Fibroblast of mammary gland (primary cell): ENCODE results near the gene YTHDF1.

Experiments
- DNase-seq: peaks from one replicate; pipeline ENCODE4 v3.0.0-alpha.2; 2010; ENCODE audit warnings: low read depth
- H3K4me3 ChIP-seq: 2 replicates; pipeline ENCODE4 v1.5.1; 2011; ENCODE audit warnings: low read depth, mild to moderate bottlenecking, low read length, moderate library complexity; ENCODE audit not compliant: control insufficient read depth
- CTCF ChIP-seq: conservative IDR thresholded peaks from 2 replicates; pipeline ENCODE4 v1.5.1; 2011; ENCODE audit warnings: low read depth, low read length, inconsistent platforms; ENCODE audit not compliant: control insufficient read depth, insufficient read depth

YTHDF1 gene

GRCh38 chr20:63248835-63249591 lies 33.1 kb upstream of the YTHDF1 start:
- no peak for TF ChIP-seq CTCF
- DNase-seq = no peak
- no peak overlapping the region for H3K4me3 ChIP-seq

GRCh38 chr20:63247671-63248228 lies 31.8 kb upstream of the YTHDF1 start:
- no peak for TF ChIP-seq CTCF
- no peak for DNase-seq

GRCh38 chr20:63246490-63247288 lies 30.8 kb upstream of the YTHDF1 start:
- TF ChIP-seq CTCF = no peak
- no peak overlapping the region for H3K4me3 ChIP-seq
- DNase-seq = no peak

More at GRCh38 chr20:63247671-63248228, 31.8 kb upstream of the YTHDF1 start:
- H3K4me3 ChIP-seq = no peak overlapping the region

GRCh38 chr20:63244468-63244867 lies 28.5 kb upstream of the YTHDF1 start:
- no peak for DNase-seq
- no peak overlapping the region for H3K4me3 ChIP-seq
- TF ChIP-seq CTCF = no peak

- DNase-seq = no peak
- no peak overlapping the region for H3K4me3 ChIP-seq
- no peak for TF ChIP-seq CTCF
Measured at GRCh38 chr20:63243604-63244247, 27.8 kb upstream of the YTHDF1 start.

- no peak for TF ChIP-seq CTCF
- H3K4me3 ChIP-seq = no peak overlapping the region
- DNase-seq = no peak
Measured at GRCh38 chr20:63242736-63243135, 26.8 kb upstream of the YTHDF1 start.
